ENCODE data around the gene MYLIP.

MYLIP gene

DNA sequence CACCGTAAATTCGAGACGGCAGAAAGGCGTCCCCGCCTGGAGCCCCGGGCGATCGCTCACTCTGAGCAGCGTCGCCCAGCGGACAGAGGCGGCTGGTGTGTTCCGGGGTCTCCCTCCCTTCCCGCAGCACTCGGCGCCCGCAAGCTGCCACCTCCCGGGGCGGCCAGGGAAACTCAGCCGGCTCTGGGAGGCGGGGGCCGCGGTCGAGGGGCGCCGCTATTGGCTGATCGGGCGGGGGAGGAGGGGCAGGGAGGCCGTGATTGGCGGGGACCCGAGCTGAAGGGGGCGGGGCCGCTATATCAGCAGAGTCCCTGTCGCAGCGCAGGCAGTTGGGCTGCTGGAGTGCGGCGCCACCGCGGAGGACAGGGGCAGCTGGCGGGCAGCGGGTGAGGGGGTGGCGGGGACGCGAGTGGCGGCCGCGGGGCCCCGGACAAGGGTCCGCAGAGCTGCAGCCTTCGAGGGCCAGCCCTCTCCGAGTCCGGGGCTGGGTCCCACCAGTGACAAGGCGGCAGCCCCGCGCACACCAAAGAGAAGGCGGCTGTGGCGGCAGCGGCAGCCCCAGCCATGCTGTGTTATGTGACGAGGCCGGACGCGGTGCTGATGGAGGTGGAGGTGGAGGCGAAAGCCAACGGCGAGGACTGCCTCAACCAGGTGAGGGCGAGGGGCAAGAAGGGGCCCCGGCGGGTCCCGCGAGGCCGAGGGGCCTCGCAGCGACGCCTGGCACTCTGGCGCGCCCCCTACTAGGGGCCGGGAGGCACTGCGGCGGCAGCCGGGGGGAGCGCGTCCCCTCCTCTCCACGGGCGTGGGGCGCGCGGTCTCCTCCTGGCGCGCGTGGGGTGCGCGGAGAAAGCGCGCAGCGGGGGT lies at the start of gene MYLIP:
Gene MYLIP (plus strand): TSS at position 328 of the 864 bp plus-strand sequence. CDS start 237 bp downstream, at position 565.
- DNase-seq (ENCODE audit: low read depth) = peak; percentile 76

DNA sequence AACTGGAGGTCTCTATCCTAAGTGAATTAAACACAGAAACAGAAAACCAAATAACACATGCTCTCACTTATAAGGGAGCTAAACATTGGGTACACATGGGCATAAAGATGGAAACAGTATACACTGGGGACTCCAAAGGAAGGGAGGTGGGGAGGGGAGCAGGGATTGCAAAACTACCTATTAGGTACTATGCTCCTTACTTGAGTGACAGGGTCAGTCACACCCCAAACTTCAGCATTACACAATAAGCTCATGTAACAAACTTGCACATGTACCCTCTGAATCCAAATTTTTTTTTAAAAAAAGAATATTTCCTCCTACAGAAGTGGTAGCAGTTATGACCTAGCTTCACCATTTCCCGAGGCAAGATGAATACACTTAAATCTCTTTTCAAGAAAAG lies 49.5 kb upstream of the MYLIP start:
- no peak for DNase-seq (ENCODE audit: low read depth)

DNA sequence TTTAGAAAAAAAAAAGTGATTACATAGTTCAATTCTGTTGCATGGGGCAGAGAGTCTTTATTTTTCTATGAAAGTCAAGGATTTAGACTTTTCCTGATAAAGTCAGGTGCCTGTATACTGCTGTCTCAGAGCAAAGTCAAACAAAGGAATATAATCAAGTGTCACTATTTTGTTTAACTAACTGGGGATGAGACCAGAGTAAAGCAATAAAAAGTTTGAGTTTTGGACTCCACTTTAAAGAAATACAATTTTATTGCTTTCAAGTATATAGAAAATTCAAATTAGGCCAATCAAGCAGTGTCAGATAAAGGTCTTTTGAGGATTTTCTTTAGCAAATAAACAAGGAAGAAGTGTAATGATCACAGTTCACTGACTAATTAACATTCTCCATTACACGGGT lies 48.7 kb upstream of the MYLIP start:
- no peak for DNase-seq (ENCODE audit: low read depth)

GRCh38 chr6:16081326-16081725 lies 47.6 kb upstream of the MYLIP start:
- DNase-seq (ENCODE audit: low read depth) = no peak

GRCh38 chr6:16082361-16082760 lies 46.5 kb upstream of the MYLIP start:
- no peak for DNase-seq (ENCODE audit: low read depth)

- DNase-seq (ENCODE audit: low read depth) = no peak
Measured at GRCh38 chr6:16086965-16087364, 41.9 kb upstream of the MYLIP start.

DNA sequence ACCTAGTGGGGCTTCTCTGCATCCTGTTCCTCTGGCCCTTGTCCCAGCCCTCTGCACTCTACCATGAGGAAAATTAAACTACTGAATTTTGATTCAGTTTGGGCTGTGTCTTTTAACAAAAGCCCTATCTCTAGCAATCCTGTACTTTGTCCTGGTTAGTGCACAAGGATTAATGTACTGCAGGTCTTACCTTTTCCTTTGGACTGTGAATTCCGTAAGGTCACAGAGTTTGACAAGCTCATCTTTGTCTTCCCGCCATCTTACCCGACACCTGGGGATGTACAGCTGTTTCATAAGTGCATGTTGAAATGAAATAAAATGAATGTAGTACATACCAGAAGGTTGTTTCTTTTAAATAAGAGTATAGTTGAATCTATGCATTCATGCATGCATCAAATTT lies 41.5 kb upstream of the MYLIP start:
- no peak for DNase-seq (ENCODE audit: low read depth)

- DNase-seq (ENCODE audit: low read depth) = no peak
Measured at GRCh38 chr6:16088409-16088808, 40.5 kb upstream of the MYLIP start.

- peak; percentile 47 for DNase-seq (ENCODE audit: low read depth)
Measured at GRCh38 chr6:16089232-16090062, 39.4 kb upstream of the MYLIP start.

- DNase-seq (ENCODE audit: low read depth) = no peak
Measured at GRCh38 chr6:16090452-16090851, 38.4 kb upstream of the MYLIP start.

GRCh38 chr6:16090920-16091319 lies 38.0 kb upstream of the MYLIP start:
- DNase-seq (ENCODE audit: low read depth) = no peak

- DNase-seq (ENCODE audit: low read depth) = no peak
Measured at GRCh38 chr6:16092140-16092539, 36.7 kb upstream of the MYLIP start.

DNA sequence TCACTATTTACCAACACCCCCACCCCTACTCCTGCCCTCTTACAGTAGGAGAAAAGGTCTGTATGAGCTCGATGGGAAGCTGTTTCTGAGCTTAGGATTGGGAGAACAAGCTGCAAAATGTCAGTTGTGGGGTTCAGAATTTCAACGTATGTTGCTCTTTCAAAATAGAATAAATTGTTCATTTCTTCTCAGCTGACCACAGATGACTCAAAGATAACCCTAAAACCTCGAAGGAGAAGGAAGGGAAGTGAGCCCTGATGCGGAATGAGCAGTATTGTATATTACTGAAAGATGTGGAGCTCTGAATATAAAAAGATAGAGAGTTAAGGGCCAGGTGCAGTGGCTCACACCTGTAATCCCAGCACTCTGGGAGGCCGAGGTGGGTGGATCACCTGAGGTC lies 35.9 kb upstream of the MYLIP start:
- peak; percentile 7 for DNase-seq (ENCODE audit: low read depth)

- DNase-seq (ENCODE audit: low read depth) = no peak
Measured at GRCh38 chr6:16095180-16095579, 33.7 kb upstream of the MYLIP start.

DNA sequence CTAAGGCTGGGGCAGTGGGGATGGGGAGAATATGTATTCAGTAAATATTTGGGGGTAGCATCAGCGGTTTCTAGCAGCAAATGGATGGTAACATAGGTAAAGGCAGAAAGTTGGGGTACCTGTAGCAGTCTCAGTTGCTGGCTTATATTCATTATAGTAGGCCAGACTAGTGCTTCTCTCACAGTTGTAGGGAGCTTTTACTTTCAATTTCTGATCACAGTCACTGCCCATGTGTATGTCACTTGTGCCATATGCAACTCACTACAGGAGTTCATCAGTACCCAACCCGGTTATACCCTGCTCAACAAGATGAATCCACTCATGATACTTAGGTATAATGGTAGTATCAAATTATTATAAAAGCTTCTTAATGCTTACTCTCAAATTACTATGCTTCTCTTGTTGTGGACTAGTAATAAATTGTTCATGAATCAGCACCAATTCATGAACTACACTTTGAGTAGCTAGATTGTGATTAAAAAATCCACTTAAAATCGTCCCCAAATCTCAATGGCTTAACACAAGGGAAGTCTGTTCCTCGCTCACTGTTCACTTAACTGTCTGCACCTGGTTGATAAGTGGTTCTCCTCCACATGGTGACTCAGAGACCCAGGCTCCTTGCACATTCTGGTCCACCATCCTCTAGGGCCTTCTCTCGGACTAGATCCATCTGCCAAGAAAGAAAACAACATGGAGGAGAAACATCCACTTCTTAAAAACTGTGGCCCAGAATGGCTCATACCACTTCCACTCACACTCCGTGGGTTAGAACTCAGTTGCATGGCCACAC lies 31.3 kb upstream of the MYLIP start:
- no peak for DNase-seq (ENCODE audit: low read depth)

DNA sequence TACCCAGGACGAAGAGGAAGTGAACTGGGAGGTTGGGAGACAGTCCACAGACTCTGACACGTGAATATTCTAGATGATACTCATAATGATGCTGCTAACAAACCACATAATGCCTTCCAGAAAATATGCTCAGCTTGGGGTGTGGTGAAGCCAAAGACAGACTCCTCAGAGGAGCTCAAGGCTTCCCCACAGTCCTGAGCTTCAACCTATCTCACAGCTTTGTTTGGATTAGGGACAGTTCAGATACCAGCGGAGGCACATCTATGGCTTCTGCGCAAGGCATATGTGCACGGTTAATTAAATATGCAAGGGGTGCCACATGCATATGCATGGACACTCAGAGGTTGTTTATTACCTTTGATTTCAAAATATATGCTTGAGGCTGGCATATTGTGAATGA lies 30.7 kb upstream of the MYLIP start:
- no peak for DNase-seq (ENCODE audit: low read depth)

- no peak for DNase-seq (ENCODE audit: low read depth)
Measured at GRCh38 chr6:16102208-16102607, 26.7 kb upstream of the MYLIP start.

GRCh38 chr6:16103722-16104121 lies 25.2 kb upstream of the MYLIP start:
- DNase-seq (ENCODE audit: low read depth) = no peak

DNA sequence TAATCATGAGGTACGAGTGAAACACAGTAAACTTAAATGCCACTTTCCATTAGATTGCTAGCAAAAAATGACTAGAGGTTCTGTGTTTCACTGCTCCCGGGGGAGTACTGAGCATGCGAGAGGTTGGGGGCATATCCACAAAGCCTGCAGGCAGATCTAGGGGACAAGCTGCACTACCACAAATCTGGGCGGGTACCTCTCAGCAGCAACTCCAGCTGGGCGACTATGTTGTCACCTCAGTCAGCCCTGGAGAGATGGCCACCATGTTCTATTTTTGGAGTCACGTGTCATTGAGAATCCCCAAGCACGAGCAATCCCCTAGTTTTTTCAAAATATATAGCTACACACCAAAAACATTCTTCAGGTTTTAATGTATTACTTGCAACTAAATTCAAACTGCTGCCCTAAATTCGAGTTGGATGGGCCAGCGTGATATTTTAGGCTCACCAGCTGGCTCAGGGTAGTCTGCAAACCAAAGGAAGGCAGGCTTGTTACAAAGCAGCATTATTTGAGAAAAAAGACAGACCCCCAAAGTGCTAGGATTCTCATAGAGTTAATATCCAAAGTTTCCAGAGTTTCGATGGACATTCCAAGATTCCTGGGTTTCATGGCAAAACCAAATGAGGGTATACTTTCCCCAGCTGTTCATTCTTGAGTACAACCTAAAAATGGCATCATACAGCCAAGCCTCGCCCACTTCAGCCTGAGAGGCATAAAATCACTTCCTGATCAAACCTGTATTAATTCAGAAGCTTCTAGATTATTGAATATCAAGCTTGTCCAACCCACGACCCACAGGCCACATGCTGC lies 24.1 kb upstream of the MYLIP start:
- DNase-seq (ENCODE audit: low read depth) = no peak

DNA sequence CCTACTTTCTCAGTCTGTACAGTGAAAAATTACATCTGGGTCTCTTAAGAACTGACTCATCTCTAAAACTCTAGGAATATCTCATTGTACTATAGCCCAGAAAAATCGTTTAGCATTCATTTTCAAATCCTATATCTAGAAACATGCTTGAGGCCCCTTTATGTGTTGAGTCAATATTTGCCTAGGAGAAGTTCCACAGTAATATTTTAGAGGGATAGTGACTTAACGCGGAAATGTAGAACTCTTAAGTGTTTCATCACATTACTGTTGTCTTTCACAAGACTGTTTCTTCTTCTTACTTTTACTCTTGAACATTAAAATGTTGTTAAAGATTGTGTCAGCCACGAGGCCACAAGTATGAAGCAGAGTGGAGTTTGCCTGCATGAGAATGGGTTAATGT lies 23.0 kb upstream of the MYLIP start:
- DNase-seq (ENCODE audit: low read depth) = peak; percentile 89

- DNase-seq (ENCODE audit: low read depth) = no peak
Measured at GRCh38 chr6:16106991-16107787, 21.7 kb upstream of the MYLIP start.

Measured in amniotic epithelial cell (primary cell).